HepG2 (cell line): ENCODE data around the gene AQP6. TPM values are rescaled to one million over a fixed set of nuclear protein-coding genes. Genes with fewer than 3 reads are reported as not detected.
A peak's percentile ranks its signal among the peaks of the same experiment; 100 is the strongest.

ENCODE experiments used
- BRCA1 ChIP-seq: sonication (generic); formaldehyde crosslinking; IDR thresholded peaks from 2 replicates; pipeline ENCODE4 v1.4.0; 2020; ENCODE audit warnings: missing genetic modification reagents
- CEBPB ChIP-seq: IDR thresholded peaks from 2 replicates; pipeline ENCODE4 v1.6.1; 2011; ENCODE audit warnings: low read depth, low read length, improper control_type of control experiment, borderline replicate concordance
- FOXO1 ChIP-seq: sonication (generic); formaldehyde crosslinking; IDR thresholded peaks from 2 replicates; pipeline ENCODE4 v1.4.0; 2020; ENCODE audit warnings: missing genetic modification reagents
- HNF4A ChIP-seq: sonication (generic); formaldehyde crosslinking; IDR thresholded peaks from 2 replicates; pipeline ENCODE4 v1.4.0; 2020; ENCODE audit warnings: missing genetic modification reagents
- HOXA5 ChIP-seq: sonication (generic); formaldehyde crosslinking; IDR thresholded peaks from 2 replicates; pipeline ENCODE4 v1.4.0; 2020; ENCODE audit warnings: missing genetic modification reagents
- MIXL1 ChIP-seq: IDR thresholded peaks from 2 replicates; pipeline ENCODE4 v1.6.1; 2016
- SALL1 ChIP-seq: sonication (generic); formaldehyde crosslinking; IDR thresholded peaks from 2 replicates; pipeline ENCODE4 v1.8.0; 2022; ENCODE audit warnings: mild to moderate bottlenecking, missing genetic modification reagents
- SOX13 ChIP-seq, 3 experiments: fragments of 450-650 bp in 1 of 3; sonication (generic) in 1 of 3; formaldehyde crosslinking in 1 of 3; IDR thresholded peaks in 2 of 3; conservative IDR thresholded peaks in 1 of 3; 2 replicates each; pipeline versions ENCODE4 v1.5.0 to v1.6.1; 2016 to 2020; ENCODE audit warnings: antibody characterized with exemption in 1 of 3, mild to moderate bottlenecking in 1 of 3, missing compliant biosample characterization in 1 of 3, missing genetic modification reagents in 1 of 3, moderate library complexity in 1 of 3
- SOX6 ChIP-seq, 2 experiments: fragments of 450-650 bp in 1 of 2; sonication (generic) in 1 of 2; formaldehyde crosslinking in 1 of 2; IDR thresholded peaks; 2 replicates each; pipeline versions ENCODE4 v1.4.0 to v1.6.1; 2017 to 2020; ENCODE audit warnings: antibody characterized with exemption in 1 of 2, mild to moderate bottlenecking in 1 of 2, missing genetic modification reagents in 1 of 2
- STAG1 ChIP-seq: sonication (generic); formaldehyde crosslinking; IDR thresholded peaks from 2 replicates; pipeline ENCODE4 v1.4.0; 2020; ENCODE audit warnings: missing genetic modification reagents
- TARDBP ChIP-seq: sonication (generic); formaldehyde crosslinking; IDR thresholded peaks from 2 replicates; pipeline ENCODE4 v1.8.0; 2022; ENCODE audit warnings: mild to moderate bottlenecking, missing genetic modification reagents
- TOPORS ChIP-seq: sonication (generic); formaldehyde crosslinking; IDR thresholded peaks from 2 replicates; pipeline ENCODE4 v1.8.0; 2023; ENCODE audit warnings: mild to moderate bottlenecking, missing genetic modification reagents
- ZBTB38 ChIP-seq: sonication (generic); formaldehyde crosslinking; IDR thresholded peaks from 2 replicates; pipeline ENCODE4 v1.5.1; 2020; ENCODE audit warnings: mild to moderate bottlenecking, missing genetic modification reagents
- ZNF292 ChIP-seq: sonication (generic); formaldehyde crosslinking; IDR thresholded peaks from 2 replicates; pipeline ENCODE4 v1.8.1; 2022; ENCODE audit warnings: mild to moderate bottlenecking, low read depth, missing genetic modification reagents, borderline replicate concordance
- ZNF556 ChIP-seq: sonication (generic); formaldehyde crosslinking; IDR thresholded peaks from 2 replicates; pipeline ENCODE4 v1.4.0; 2020; ENCODE audit warnings: mild to moderate bottlenecking, missing genetic modification reagents, borderline replicate concordance
- polyA plus RNA-seq, 8 experiments: library from polyadenylated mRNA; depleted of rRNA in 3 of 8; stranded (reverse) in 7 of 8; unstranded in 1 of 8; fragments of >200 nt; fragmentation: Illumina TruSeq in 4 of 8; extraction: Trizol in 4 of 8; gene quantifications; 2 replicates each; pipeline versions ENCODE4 v1.2.1 to v1.2.3, GENCODE V29; 2011 to 2016; ENCODE audit warnings: low read depth in 4 of 8, missing spikeins in 1 of 8, mixed read lengths in 1 of 8; ENCODE audit not compliant: insufficient read depth in 1 of 8
- total RNA-seq, 5 experiments: library from RNA; depleted of rRNA; stranded (reverse); fragments of >200 nt; fragmentation: Illumina TruSeq; extraction: Trizol; gene quantifications; 2 replicates each; pipeline ENCODE4 v1.2.3, GENCODE V29; 2016; ENCODE audit warnings: low read depth in 1 of 5
- TF ChIP-seq, protein P1 (sequence below): sonication (generic); formaldehyde crosslinking; IDR thresholded peaks from 2 replicates; pipeline ENCODE4 v1.5.1; 2020; ENCODE audit warnings: missing genetic modification reagents, mild to moderate bottlenecking, borderline replicate concordance
- TF ChIP-seq, protein P2 (sequence below): sonication (generic); formaldehyde crosslinking; IDR thresholded peaks from 2 replicates; pipeline ENCODE4 v1.4.0; 2020; ENCODE audit warnings: low read depth, missing genetic modification reagents
- TF ChIP-seq, protein P3 (sequence below): sonication (generic); formaldehyde crosslinking; IDR thresholded peaks from 2 replicates; pipeline ENCODE4 v1.4.0; 2020; ENCODE audit warnings: missing genetic modification reagents

Gene AQP6
- total and polyA plus RNA-seq, 2 of the 13 experiments (the other 11 are each of a cell fraction or from before 2014, with no cell fraction given) = 0.32 to 1.3 TPM

DNA sequence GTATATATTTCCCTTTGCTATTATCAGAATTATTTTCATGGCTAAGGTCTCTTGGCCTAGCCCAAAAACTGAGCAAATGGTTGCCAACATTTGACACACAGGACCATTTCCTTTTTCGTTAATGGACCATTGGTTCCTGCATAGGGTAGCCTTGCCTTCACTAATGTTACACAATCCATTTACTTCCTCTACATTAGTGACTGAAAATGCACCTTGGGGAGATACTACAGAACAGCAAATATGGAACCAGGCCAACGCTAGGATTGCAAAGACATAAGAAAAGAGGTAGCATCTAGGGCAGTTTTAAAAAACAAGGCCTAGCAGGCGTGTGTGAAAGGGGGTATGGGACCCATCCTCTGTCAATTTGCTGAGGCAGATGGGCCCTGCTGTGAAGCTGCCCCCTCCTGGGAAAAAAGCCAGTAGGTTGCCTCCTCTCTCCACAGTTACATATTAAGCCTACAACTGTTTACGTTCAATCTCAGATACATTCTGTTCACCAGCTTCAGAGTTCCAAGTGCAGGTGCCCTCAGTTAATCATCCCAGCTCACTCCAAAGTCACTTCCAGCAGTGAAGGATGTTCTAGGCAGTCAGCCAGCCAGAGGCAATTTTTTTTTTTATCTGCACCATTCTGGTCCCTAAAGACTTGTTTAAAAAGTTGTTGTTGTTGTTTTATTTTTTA lies 15.0 kb downstream of the AQP6 start (continued):
- TF ChIP-seq, protein P1, sequence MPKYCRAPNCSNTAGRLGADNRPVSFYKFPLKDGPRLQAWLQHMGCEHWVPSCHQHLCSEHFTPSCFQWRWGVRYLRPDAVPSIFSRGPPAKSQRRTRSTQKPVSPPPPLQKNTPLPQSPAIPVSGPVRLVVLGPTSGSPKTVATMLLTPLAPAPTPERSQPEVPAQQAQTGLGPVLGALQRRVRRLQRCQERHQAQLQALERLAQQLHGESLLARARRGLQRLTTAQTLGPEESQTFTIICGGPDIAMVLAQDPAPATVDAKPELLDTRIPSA (CRISPR knock-in tag) = peak; percentile 78; the same call in 1 of the 2 replicates
- TF ChIP-seq STAG1 (CRISPR knock-in tag) = peak; percentile 18; the same call in 1 of the 2 replicates
- TF ChIP-seq BRCA1 (CRISPR knock-in tag) = no peak
- TF ChIP-seq, protein P2, sequence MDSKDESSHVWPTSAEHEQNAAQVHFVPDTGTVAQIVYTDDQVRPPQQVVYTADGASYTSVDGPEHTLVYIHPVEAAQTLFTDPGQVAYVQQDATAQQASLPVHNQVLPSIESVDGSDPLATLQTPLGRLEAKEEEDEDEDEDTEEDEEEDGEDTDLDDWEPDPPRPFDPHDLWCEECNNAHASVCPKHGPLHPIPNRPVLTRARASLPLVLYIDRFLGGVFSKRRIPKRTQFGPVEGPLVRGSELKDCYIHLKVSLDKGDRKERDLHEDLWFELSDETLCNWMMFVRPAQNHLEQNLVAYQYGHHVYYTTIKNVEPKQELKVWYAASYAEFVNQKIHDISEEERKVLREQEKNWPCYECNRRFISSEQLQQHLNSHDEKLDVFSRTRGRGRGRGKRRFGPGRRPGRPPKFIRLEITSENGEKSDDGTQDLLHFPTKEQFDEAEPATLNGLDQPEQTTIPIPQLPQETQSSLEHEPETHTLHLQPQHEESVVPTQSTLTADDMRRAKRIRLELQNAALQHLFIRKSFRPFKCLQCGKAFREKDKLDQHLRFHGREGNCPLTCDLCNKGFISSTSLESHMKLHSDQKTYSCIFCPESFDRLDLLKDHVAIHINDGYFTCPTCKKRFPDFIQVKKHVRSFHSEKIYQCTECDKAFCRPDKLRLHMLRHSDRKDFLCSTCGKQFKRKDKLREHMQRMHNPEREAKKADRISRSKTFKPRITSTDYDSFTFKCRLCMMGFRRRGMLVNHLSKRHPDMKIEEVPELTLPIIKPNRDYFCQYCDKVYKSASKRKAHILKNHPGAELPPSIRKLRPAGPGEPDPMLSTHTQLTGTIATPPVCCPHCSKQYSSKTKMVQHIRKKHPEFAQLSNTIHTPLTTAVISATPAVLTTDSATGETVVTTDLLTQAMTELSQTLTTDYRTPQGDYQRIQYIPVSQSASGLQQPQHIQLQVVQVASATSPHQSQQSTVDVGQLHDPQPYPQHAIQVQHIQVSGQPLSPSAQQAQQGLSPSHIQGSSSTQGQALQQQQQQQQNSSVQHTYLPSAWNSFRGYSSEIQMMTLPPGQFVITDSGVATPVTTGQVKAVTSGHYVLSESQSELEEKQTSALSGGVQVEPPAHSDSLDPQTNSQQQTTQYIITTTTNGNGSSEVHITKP = 0 out of 2 replicates have a peak, but pooled peaks have one; percentile 39
- no peak for TF ChIP-seq ZNF292
- 0 out of 2 replicates have a peak, but pooled peaks have one; percentile 24 for TF ChIP-seq ZNF556 (CRISPR knock-in tag)
- TF ChIP-seq SOX13 (IDR thresholded peaks at IDR 0.05) = no peak
- 0 out of 4 replicates have a peak, but pooled peaks of 1 of the 2 experiments have one; percentile 6 for TF ChIP-seq SOX13 (CRISPR knock-in tag; conservative IDR thresholded peaks at IDR 0.05 in 1 of 2, IDR thresholded peaks at IDR 0.05 in 1 of 2)
- peak; percentile 25; the same call in 1 of the 2 replicates for TF ChIP-seq FOXO1 (CRISPR knock-in tag)
- 0 out of 2 replicates have a peak, but pooled peaks have one; percentile 44 for TF ChIP-seq TOPORS (CRISPR knock-in tag)
- TF ChIP-seq, protein P3, sequence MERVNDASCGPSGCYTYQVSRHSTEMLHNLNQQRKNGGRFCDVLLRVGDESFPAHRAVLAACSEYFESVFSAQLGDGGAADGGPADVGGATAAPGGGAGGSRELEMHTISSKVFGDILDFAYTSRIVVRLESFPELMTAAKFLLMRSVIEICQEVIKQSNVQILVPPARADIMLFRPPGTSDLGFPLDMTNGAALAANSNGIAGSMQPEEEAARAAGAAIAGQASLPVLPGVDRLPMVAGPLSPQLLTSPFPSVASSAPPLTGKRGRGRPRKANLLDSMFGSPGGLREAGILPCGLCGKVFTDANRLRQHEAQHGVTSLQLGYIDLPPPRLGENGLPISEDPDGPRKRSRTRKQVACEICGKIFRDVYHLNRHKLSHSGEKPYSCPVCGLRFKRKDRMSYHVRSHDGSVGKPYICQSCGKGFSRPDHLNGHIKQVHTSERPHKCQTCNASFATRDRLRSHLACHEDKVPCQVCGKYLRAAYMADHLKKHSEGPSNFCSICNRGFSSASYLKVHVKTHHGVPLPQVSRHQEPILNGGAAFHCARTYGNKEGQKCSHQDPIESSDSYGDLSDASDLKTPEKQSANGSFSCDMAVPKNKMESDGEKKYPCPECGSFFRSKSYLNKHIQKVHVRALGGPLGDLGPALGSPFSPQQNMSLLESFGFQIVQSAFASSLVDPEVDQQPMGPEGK (CRISPR knock-in tag) = peak; percentile 57; the same call in 1 of the 2 replicates
- TF ChIP-seq SALL1 (CRISPR knock-in tag) = 0 out of 2 replicates have a peak, but pooled peaks have one; percentile 41
- no peak for TF ChIP-seq HOXA5 (CRISPR knock-in tag)
- TF ChIP-seq TARDBP (CRISPR knock-in tag) = 0 out of 2 replicates have a peak, but pooled peaks have one; percentile 23
- 0 out of 2 replicates have a peak, but pooled peaks have one; percentile 48 for TF ChIP-seq MIXL1 (CRISPR knock-in tag)
- peak; percentile 49; the same call in 1 of the 2 replicates for TF ChIP-seq HNF4A (CRISPR knock-in tag)
- no peak for TF ChIP-seq ZBTB38 (CRISPR knock-in tag)
- peak; percentile 28; the same call in 1 of the 2 replicates for TF ChIP-seq CEBPB
- no peak for TF ChIP-seq SOX6 (IDR thresholded peaks at IDR 0.05)
- peak; percentile 29; the same call in 1 of the 2 replicates for TF ChIP-seq SOX6 (CRISPR knock-in tag; IDR thresholded peaks at IDR 0.05)
